Parathyroid adenoma (tissue), 2 donors: ENCODE results near the gene PACSIN1.

Source experiments
- H2AFZ ChIP-seq: fragments of 300-600 bp; sonication (generic); one replicate; pipeline ENCODE4 v1.7.0; 2017; ENCODE audit warnings: antibody characterized with exemption, mild to moderate bottlenecking
- H3K27ac ChIP-seq: fragments of 300-600 bp; sonication (generic); one replicate; pipeline ENCODE4 v1.7.0; 2017
- H3K27me3 ChIP-seq: fragments of 300-600 bp; sonication (generic); one replicate; pipeline ENCODE4 v1.7.0; 2017; ENCODE audit warnings: low read length; ENCODE audit not compliant: control insufficient read depth, insufficient read depth
- H3K36me3 ChIP-seq: fragments of 300-600 bp; sonication (generic); one replicate; pipeline ENCODE4 v1.7.0; 2017; ENCODE audit warnings: low read length; ENCODE audit not compliant: control insufficient read depth, insufficient read depth
- H3K4me1 ChIP-seq: fragments of 300-600 bp; sonication (generic); one replicate; pipeline ENCODE4 v1.7.0; 2017; ENCODE audit warnings: control low read depth
- H3K4me2 ChIP-seq: fragments of 300-600 bp; sonication (generic); one replicate; pipeline ENCODE4 v1.7.0; 2017; ENCODE audit warnings: low read length
- H3K4me3 ChIP-seq: fragments of 300-600 bp; sonication (generic); one replicate; pipeline ENCODE4 v1.7.0; 2017; ENCODE audit warnings: low read depth, low read length
- H3K79me2 ChIP-seq: fragments of 300-600 bp; sonication (generic); one replicate; pipeline ENCODE4 v1.7.0; 2017; ENCODE audit warnings: control low read depth
- H3K9ac ChIP-seq: fragments of 300-600 bp; sonication (generic); one replicate; pipeline ENCODE4 v1.7.0; 2017; ENCODE audit warnings: mild to moderate bottlenecking
- H3K9me3 ChIP-seq: fragments of 300-600 bp; sonication (generic); one replicate; pipeline ENCODE4 v1.7.0; 2017; ENCODE audit warnings: low read length; ENCODE audit not compliant: control insufficient read depth
- CTCF ChIP-seq: fragments of 300-600 bp; sonication (generic); IDR thresholded peaks from one replicate; pipeline ENCODE4 v1.7.0; 2017; ENCODE audit warnings: antibody characterized with exemption, mild to moderate bottlenecking
- donor health status: primary hyperparathyroidism.

PACSIN1 gene

GRCh38 chr6:34555328-34555727 lies 89.5 kb downstream of the PACSIN1 start:
- H3K27me3 ChIP-seq: no peaks in the 10 kb centered on the region
- no peak overlapping the region for H2AFZ ChIP-seq
- no peaks in the 10 kb centered on the region for H3K79me2 ChIP-seq
- no peak overlapping the region for H3K4me2 ChIP-seq
- H3K4me3 ChIP-seq: no peak overlapping the region
- no peak overlapping the region for H3K27ac ChIP-seq
- no peaks in the 10 kb centered on the region for H3K9me3 ChIP-seq
- H3K9ac ChIP-seq: no peak overlapping the region
- no peaks in the 10 kb centered on the region for H3K36me3 ChIP-seq
- H3K4me1 ChIP-seq: no peaks in the 10 kb centered on the region
- no peak for TF ChIP-seq CTCF

- H3K9ac ChIP-seq: no peak within 1 kb of the TSS
Measured at GRCh38 chr6:34556031-34556471, 90.2 kb downstream of the PACSIN1 start, which contains the start of gene SPDEF. Gene SPDEF, minus strand, starts transcription at chr6:34556329. Its CDS starts 11,874 bp downstream, at chr6:34544455.

DNA sequence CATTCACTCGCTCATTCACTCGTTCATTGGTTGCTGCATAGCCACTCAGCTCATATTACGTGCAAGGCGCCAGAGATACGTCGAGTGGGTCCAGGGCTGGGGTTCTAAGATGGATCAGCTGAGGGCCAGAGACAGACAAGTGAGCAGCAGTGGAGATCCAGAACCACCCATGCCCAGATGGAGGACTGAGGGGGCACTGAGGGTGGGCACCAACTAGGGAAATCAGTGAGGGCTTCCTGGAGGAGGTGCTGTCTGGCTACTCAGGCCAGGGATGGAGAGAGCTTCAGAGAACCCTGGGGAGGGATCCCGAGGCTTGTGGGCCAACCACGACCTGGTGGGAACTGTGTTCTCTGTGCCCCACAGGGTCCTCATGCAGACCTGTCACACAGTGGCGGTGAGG lies 90.6 kb downstream of the PACSIN1 start:
- no peaks in the 10 kb centered on the region for H3K79me2 ChIP-seq
- H2AFZ ChIP-seq: no peak overlapping the region
- H3K4me2 ChIP-seq: no peak overlapping the region
- H3K27me3 ChIP-seq: no peaks in the 10 kb centered on the region
- H3K4me1 ChIP-seq: no peaks in the 10 kb centered on the region
- no peak overlapping the region for H3K27ac ChIP-seq
- H3K9ac ChIP-seq: no peak overlapping the region
- TF ChIP-seq CTCF: no peak
- H3K36me3 ChIP-seq: no peaks in the 10 kb centered on the region
- H3K4me3 ChIP-seq: no peak overlapping the region
- H3K9me3 ChIP-seq: no peaks in the 10 kb centered on the region

More at GRCh38 chr6:34556031-34556471, 90.2 kb downstream of the PACSIN1 start, which contains the start of gene SPDEF:
- no peaks in the 10 kb centered on the region for H3K9me3 ChIP-seq
- no peak within 1 kb of the TSS for H3K27ac ChIP-seq
- no peak for TF ChIP-seq CTCF
- H3K4me1 ChIP-seq: no peaks in the 10 kb centered on the region
- no peak within 1 kb of the TSS for H2AFZ ChIP-seq
- no peak within 1 kb of the TSS for H3K4me2 ChIP-seq
- H3K36me3 ChIP-seq: no peaks in the 10 kb centered on the region
- H3K79me2 ChIP-seq: no peaks in the 10 kb centered on the region
- H3K4me3 ChIP-seq: no peak within 1 kb of the TSS
- H3K27me3 ChIP-seq: no peaks in the 10 kb centered on the region

GRCh38 chr6:34557228-34557627 lies 91.4 kb downstream of the PACSIN1 start:
- Histone ChIP-seq H3K27me3 (no peaks in the 10 kb centered on the region), H3K4me1 (no peaks in the 10 kb centered on the region), H3K9me3 (no peaks in the 10 kb centered on the region), H3K27ac (no peak overlapping the region), H3K4me3 (no peak overlapping the region), H3K4me2 (no peak overlapping the region), H3K36me3 (no peaks in the 10 kb centered on the region), H2AFZ (no peak overlapping the region), H3K79me2 (no peaks in the 10 kb centered on the region), H3K9ac (no peak overlapping the region)
- no peak for TF ChIP-seq CTCF

DNA sequence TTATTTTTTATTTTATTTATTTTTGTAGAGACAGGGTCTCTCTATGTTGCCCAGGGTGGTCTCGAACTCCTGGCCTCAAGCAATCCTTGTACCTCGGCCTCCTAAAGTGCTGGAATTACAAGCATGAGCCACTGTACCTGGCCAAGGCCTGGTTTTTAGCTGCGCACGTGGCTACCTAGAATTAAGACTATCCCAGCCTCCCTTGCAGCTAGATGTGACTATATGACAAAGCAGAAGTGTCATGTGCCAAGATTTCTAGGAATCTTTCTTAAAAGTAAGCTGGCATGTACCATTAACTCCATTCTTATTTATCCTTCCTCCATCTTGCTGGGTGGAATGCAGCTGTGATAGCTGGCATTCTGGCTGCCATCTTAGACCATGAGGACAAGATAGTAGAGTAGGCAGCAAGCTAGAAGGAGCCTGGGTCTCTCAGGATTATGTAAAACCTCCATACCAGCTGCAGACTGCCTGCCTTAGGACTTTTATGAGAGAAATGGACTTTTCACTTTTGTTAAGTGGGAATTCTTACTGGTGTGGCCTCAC lies 92.4 kb downstream of the PACSIN1 start:
- Histone ChIP-seq H3K27me3 (no peaks in the 10 kb centered on the region), H3K4me1 (no peaks in the 10 kb centered on the region), H3K36me3 (no peaks in the 10 kb centered on the region), H3K9me3 (no peaks in the 10 kb centered on the region), H3K27ac (no peak overlapping the region), H3K9ac (no peak overlapping the region), H2AFZ (no peak overlapping the region), H3K4me2 (no peak overlapping the region), H3K79me2 (no peaks in the 10 kb centered on the region), H3K4me3 (no peak overlapping the region)
- no peak for TF ChIP-seq CTCF
